AML-193 (cell line): ENCODE results near the gene FCRL3.
"Not testable (repeated sequence)": the region's sequence is repeated elsewhere in the genome, so short reads cannot be mapped to it uniquely, and the experiment has no call there.

Experiments
- DNase-seq, 2 experiments: peaks; one replicate each; lab custom pipeline; 2025; lab: John Stamatoyannopoulos, UW

FCRL3 gene, protein sequence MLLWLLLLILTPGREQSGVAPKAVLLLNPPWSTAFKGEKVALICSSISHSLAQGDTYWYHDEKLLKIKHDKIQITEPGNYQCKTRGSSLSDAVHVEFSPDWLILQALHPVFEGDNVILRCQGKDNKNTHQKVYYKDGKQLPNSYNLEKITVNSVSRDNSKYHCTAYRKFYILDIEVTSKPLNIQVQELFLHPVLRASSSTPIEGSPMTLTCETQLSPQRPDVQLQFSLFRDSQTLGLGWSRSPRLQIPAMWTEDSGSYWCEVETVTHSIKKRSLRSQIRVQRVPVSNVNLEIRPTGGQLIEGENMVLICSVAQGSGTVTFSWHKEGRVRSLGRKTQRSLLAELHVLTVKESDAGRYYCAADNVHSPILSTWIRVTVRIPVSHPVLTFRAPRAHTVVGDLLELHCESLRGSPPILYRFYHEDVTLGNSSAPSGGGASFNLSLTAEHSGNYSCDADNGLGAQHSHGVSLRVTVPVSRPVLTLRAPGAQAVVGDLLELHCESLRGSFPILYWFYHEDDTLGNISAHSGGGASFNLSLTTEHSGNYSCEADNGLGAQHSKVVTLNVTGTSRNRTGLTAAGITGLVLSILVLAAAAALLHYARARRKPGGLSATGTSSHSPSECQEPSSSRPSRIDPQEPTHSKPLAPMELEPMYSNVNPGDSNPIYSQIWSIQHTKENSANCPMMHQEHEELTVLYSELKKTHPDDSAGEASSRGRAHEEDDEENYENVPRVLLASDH

DNA sequence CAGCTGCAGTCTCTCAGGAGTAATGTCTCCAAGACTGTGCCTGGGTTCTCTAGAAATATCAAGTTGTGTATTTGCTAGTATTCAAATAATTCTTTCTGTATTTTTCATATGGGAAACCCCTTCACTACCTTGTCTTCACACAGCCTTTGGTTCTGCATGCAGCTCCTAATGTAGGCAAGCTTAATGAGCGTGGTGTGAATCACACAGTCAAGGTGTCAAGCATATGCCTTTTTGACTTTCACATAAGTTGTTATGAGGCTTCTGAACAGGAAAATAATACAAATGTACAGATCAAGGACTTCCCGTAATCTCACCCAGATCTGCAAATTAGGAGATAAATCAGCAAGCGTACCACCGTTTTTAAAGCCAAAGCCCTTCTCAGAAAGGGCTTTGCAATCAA, at the start of gene FCRL3:
Gene FCRL3 (minus strand): TSS at position 38 of the 400 bp plus-strand sequence. CDS start 280 bp downstream, outside the sequence.
- DNase-seq: no peak

DNA sequence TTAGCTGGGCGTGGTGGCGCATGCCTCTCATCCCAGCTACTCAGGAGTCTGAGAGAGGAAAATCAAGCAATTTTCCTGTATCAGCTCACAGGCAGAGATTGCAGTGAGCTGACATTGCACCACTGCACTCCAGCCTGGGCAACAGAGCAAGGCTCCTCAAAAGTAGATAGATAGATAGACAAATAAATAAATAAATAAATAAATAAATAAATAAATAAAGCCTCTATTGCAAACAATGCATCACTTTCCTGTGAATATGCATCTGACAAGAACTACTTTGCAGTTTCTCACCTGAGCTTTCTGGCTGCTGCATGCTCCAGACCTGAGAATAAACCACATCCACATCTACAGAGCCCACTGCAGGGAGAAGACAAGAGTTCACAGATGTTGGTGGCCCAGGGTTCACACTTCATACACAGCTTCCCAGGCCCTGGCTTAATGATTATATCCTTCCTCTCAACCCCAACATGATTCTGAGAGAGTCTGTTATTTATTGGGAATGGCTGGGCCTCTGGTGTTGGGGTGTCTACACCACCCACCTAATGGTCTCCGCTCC, 47.8 kb upstream of the FCRL3 start:
- no peak for DNase-seq

DNA sequence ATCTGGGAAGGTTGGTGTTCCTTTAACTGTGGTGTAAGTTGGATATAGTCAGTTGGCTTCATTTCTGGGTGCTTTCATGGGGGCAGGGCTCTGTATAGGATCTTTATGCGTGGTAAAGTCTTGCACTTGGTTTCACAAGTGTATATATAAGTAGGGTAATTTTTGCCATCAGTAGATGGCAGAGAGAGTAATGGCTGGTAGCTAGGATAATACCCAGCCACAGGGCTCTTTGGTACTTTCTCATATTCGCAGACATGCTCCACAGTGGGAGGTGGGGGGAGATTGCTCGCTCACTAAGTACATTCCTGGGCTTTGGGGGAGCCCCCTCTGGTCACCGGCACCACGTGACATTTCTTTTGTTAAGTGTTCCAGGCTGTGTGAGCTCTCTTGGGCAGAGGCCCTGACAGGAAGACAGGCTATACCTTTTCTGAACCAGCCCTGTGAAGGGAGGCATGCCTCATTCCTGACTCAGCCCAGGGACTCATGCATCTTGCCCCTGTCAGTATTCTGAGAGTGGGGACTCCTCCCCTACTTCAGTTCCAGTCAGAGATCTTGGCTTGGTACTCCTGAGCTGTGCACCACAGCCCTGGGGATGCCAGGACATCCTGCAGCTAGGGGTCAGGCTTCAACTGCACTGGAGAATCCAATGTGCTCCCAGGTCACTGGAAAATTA, 38.8 kb upstream of the FCRL3 start:
- no peak for DNase-seq

DNA sequence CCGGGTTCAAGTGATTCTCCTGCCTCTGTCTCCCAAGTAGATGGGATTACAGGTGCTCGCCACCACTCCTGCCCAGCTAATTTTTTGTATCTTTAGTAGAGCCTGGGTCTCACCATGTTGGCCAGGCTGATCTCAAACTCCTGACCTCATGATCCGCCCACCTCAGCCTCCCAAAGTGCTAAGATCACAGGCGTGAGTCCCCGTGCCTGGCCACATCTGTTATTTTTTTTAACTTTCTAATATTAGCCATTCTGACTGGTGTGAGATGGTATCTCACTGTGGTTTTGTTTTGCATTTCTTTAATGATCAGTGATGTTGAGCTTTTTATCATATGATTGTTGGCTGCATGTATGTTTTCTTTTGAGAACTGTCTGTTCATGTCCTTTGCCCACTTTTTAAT, 35.4 kb upstream of the FCRL3 start:
- not testable (repeated sequence) for DNase-seq

DNA sequence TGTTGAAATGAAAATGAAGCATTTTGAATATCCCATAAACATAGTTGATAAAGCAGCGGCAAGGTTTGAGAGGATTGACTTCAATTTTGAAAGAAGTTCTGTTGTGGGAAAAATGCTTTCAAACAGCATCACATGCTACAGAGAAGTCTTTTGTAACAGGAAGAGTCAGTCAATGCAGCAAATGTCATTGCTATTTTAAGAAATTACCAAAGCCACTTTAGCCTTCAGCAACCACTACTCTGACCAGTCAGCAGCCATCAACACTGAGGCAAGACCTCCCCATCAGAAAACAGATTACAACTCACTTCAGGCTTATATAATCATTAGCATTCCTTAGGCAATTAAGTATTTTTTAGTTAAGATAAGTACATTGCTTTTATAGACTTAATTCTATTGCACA, 33.8 kb upstream of the FCRL3 start:
- DNase-seq: peak; percentile 67 to 68

DNA sequence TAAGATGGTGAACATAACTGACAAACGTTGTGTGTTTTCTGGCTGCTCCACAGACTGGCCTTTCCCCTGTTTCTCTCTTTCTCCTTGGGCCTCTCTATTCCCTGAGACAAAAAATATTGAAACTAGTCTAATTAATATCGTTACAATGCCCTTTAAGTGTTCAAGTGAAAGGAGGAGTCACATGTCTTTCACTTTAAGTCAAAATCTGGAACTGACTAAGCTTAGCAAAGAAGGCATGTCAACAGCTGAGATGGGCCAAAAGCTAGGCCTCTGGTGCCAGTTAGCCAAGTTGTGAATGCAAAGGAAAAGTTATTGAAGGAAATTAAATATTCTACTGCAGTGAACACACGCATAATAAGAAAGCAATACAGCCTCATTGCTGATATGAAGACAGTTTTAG, 32.2 kb upstream of the FCRL3 start:
- DNase-seq: no peak

DNA sequence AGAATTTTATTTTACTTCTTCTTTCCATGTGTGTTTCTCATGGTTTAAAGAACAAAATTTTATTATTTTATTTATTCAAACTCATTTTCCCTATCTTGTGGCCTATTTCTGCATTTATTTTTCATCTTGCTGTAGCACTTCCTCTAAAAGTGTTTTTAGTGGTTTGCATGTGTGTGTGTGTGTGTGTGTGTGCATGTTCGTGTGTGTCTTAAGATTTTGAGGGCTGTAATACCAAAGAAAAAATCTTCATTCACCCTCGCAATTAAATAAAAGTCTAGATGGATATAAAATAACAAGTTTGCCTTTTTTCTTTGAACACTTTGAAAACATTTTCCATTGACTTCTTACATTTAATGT, 24.6 kb upstream of the FCRL3 start:
- DNase-seq: peak; percentile 6 to 25

DNA sequence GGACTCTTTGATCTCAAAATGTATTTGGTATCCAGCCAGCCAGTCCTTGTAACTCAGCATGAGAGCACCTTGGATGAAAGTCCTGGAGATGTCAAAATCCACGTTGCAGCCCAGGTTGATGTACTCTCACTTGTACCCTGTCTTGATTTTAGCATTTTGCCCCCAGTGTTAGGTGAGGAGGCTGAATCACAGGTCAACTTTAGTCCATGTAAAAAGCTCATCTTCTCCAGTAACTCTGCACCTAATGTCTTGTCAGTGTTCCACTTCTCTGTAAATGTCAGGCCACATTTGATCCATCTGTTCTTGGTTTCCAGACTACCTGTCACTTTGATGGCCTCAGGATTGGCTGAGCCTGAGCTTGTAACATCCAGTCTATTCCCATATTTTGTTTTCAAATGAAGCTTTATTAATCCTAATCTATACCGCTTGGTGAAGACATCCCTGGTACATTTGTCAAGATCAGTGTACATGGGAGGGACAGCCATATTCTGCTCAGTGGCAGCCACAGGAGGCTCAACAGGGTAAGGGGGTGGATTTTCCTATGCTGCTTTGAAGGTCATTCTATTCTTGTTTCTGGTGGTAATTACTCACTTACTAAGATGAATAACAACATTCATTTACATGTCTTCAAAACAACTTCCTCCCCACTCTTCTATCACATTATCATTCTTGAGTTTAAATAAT, 24.1 kb upstream of the FCRL3 start:
- DNase-seq: no peak

DNA sequence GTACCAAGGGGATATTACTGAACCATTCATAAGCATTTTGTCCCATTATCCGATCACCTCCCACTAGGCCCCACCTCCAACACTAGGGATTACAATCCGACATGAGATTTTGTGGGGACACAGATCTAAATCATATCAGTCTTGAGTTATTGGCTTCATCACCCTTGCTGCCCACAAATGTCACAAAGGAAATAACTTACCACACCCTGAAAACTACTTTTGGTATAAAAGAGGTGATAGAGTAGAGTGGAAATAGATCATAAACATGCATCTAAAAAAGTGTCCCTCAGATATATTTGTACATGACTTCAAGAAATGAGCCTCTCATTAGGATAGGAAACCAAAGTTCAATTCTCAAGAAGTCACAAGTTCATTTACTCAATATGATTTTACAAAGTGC, 22.6 kb upstream of the FCRL3 start:
- DNase-seq: no peak

DNA sequence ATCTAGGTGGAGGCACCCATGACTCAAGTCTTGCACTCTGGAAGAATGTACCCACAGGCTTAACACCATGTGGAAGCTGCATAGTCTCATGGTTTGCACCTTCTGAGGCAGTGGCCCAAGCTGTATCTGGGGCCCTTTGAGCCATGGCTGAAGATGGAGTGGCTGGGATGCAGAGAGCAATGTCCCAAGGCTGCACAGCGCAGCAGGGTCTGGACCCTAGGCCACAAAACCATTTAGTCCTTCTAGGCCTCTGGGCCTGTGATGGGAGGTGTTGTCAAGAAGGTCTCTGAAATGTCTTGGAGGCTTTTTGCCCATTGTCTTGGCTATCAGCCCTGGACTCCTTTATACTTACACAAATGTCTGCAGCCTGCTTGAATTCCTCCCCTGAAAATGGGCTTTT, 21.4 kb upstream of the FCRL3 start:
- DNase-seq: no peak

DNA sequence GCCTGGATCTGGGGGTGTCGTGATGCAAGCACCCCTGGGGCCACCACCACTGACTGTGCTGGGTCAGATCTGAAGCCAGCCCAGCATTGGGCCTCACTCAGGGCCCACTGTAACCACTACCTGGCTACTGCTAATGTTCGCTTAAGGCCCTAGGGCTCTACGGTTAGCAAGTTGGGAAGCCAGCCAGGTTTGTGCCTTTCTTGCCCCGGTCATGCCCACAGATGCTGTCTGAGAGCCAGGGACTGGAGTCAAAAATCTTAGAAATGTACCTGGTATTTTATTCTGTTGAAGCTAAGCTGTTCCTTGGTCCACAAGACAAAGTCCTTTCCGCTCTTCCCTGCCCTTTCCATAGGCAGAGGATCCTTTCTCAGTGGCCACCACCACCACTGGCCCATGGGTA, 15.2 kb upstream of the FCRL3 start:
- DNase-seq: no peak

DNA sequence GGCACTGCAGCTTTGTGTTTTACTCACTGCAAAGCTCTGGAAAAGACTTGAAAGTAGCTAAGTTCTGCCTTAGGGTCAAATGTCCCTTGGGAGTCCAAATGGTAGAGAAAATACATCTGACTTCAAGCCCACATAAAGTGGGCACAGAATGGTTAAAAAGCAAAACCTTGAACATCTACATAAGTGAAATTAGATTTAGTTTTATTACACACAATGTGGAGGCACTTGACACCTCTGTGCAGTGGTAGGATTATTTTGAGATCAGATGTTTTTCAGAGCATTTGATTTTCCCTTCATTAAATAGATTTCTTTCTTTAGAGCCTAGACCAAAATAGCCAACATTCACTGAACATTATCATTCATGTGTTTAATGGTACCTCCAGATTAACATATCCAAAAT, 11.2 kb upstream of the FCRL3 start:
- DNase-seq: no peak

DNA sequence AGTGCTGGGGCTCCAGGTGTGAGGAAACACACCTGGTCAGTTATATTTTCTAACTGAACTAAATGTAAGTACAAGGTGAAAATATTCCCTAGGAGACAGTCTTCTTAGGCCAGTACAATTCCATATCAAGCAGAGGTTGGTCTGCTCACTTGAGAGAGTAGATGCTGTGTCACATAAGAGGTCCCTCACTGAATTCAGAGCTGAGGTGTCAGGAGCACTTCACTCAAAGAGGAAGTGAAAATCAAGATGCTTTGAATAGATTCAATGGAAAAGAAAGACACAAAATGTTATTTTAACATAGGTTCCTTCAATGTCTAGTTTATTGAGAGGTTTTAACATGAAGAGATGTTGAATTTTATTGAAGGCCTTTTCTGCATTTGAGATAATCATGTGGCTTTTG, 4.3 kb upstream of the FCRL3 start:
- DNase-seq: no peak

DNA sequence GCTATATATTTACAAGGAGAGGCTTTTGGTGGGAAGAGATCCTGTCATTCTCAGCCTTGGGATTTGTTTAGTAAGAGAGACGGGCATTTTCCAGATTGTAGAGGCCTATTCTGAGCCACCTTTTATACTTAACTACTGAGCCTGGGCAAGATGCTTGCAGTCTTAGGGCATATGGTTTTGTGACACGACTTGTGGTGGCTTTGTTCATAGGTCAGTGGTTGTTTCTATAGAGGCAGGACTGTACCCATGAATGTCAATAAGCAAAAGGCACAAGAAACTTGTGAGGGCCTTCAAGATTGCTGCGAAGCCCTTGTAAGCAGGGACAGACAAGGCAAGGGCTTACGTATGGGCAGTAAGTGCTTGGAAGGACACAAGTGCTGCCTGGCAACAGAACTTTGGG, 3.4 kb upstream of the FCRL3 start:
- no peak for DNase-seq

DNA sequence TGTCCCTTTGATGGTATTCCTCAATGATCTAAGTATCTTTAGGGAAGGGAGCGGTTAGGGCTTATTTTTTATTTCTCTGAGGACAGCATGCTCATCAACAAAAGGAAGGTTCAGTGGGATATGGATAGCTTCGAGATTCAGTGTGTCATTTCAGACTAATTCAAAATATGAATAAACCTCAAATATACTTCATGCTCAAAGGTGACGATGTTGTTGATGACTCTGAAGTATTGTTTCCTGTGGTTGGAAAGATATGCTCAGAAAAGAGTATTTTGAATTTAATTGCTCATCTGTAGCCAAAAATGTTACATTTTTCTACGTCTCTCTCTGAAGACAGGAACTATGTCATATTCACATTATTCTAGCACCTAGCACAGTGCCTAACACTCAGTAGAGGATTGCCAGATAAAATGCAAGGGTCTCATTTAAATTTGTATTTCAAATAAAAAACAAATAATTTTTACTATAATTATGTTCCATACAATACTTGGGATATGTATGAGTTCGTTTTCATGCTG, 1.8 kb upstream of the FCRL3 start:
- DNase-seq: no peak

DNA sequence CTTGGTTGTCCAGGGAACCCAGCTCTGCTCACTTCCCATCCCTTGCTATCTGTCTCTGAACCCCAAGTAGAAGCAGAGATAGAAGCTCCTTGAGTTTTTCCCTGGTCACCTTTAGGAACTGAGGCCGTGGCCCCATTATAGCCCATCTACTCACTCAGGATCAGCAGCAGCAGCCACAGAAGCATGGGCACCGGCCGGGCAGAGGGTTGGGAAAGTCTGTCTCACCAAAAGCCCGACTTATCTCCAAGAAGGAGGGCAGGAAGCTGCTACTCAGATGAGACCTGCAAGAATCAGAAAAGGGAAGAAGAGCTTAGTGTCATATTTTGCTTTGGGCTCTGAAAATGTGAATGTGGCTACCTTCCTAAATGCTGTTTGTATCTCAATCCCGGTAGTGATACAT, 264 bp downstream of the FCRL3 start:
- no peak for DNase-seq

DNA sequence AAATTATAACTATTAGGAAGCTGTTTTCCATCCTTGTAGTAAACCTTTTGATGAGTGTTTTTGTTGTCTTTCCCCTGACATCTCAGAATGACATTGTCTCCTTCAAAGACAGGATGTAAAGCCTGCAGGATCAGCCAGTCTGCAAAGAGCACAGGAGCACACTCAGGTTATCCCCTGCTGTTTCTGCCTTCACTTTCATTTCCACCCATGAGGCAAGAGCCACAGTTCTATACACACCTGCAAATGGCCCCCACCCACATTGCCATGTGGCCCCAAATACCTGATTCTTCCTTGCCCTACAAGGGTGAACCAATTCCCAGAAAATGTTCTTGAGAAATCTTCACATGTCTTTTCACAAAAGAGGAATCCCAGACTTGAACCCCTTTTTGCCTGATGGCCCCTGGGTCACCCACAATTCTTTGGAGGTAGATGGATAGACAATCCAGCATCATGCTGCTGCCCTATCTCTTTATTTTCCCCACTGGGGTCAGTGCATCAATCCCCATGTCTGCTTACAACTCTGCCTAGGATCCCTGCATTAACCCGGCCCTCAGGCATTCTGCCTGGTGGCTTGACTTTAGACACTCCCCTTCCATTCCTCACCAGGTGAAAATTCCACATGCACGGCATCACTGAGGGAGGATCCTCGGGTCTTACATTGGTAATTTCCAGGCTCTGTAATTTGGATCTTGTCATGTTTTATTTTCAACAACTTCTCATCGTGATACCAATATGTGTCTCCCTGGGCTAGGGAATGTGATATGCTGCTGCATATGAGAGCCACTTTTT, 2.6 kb downstream of the FCRL3 start:
- no peak for DNase-seq

DNA sequence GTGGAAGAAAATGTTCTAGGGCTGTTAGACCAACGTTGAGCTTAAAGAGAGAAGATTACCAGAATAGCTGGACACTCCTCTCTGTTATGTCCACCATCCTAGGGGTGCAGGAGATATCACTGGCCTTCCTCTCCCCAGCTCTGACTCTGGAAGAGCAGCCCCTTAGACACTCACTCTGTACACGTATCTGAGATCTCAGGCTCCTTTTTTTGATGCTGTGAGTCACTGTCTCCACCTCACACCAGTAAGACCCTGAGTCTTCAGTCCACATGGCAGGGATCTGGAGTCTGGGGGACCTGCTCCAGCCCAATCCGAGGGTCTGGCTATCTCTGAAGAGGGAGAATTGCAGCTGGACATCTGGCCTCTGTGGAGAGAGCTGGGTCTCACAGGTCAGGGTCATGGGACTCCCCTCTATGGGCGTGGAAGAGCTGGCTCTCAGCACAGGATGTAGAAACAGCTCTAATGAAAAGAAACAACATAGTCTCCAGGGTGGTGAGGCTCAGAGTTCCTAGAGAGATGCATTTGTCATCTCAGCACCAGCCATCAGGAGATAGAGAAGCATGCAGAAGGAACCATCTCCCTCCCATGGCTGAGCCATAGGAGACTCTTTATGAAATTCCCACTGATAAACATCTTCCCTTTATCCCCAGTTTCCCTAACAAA, 3.5 kb downstream of the FCRL3 start:
- no peak for DNase-seq

DNA sequence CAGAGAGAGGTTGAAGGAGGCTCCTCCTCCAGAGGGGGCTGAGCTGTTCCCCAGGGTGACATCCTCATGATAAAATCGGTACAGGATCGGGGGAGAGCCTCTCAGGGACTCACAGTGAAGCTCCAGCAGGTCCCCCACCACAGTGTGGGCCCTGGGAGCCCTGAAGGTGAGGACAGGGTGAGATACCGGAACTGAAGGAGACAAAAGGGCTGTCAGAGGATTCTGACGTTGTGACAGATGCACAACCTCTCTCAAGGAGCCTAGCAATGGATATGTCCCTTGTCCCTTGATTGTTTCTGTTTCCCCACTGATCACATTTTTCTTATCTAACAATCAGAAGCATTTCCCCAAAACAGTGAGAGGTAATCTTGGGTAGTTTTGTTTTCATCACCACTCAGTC, 5.2 kb downstream of the FCRL3 start:
- no peak for DNase-seq

DNA sequence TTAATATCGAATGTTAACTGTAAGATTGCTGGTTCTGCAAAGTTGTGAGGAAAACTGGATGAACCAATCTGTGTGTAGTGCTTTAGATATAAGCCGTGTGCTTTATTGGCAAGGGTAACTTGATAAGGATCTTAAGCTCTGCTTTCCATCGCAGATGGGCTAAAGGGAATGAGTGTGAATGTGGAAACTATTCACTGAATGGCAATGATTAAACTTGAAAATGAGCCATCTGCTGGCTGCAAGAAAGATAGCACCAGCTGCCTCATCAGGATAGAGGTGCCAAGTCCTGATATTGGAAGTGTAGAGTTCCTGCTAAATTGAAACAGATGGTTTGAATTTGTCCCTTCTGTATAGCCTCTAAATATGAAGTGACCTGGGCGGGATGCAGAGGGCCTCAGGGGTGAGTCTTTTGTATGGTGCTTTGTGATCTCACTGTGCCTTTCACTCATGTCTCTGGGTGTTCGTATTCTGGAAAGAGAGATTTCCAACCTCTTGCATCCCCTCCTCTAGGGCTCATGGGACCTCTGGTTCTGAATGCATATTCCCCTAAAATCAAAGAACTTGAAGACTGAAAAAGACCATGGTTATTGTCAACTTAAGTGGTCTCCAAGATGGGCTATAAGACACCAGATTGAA, 9.2 kb downstream of the FCRL3 start:
- DNase-seq: peak; percentile 9 to 29
